Tibial artery (tissue), 4 donors: ENCODE data around the gene BICDL1.

Experiments
- DNase-seq, 2 donors: peaks; one replicate each; pipeline ENCODE4 v3.0.0-alpha.2; 2019
- H3K27ac ChIP-seq, 2 donors: fragments of 200-600 bp; sonication (generic) in 1 of 2; 1 replicate in 1 of 2; 2 replicates in 1 of 2; pipeline ENCODE4 v1.5.1; 2018 to 2019; ENCODE audit warnings: mild to moderate bottlenecking in 1 of 2
- H3K27me3 ChIP-seq, 2 donors: fragments of 200-600 bp; sonication (generic) in 1 of 2; one replicate each; pipeline versions ENCODE4 v1.5.1 to v1.6.0; 2016 to 2019
- H3K36me3 ChIP-seq, 3 donors: fragments of 200-600 bp; sonication (generic) in 2 of 3; one replicate each; pipeline ENCODE4 v1.5.1; 2016 to 2019; ENCODE audit warnings: mild to moderate bottlenecking in 2 of 3
- H3K4me1 ChIP-seq, 4 donors: fragments of 200-600 bp; sonication (generic) in 2 of 4; 1 replicate in 3 of 4; 2 replicates in 1 of 4; pipeline ENCODE4 v1.5.1; 2016 to 2019
- H3K4me3 ChIP-seq, 2 donors: fragments of 200-600 bp; sonication (generic) in 1 of 2; 1 replicate in 1 of 2; 2 replicates in 1 of 2; pipeline ENCODE4 v1.5.1; 2018 to 2019; ENCODE audit warnings: mild to moderate bottlenecking in 2 of 2
- H3K9me3 ChIP-seq, 3 donors: fragments of 200-600 bp; sonication (generic) in 1 of 3; one replicate each; pipeline ENCODE4 v1.5.1; 2016 to 2019
- intact Hi-C: fragments of 100-400 bp; cut with DNase I; formaldehyde crosslinking; loops from one replicate; pipeline ENCODE4 v1.15.0; 2023; ENCODE audit warnings: low total_unique reads
- TF ChIP-seq, protein P1 (sequence below), 2 experiments: fragments of 200-600 bp in 1 of 2; fragments of 450-650 bp in 1 of 2; IDR thresholded peaks; one replicate each; pipeline ENCODE4 v1.5.1; 2017 to 2019; ENCODE audit warnings: antibody characterized with exemption in 2 of 2, mild to moderate bottlenecking in 1 of 2, moderate library complexity in 1 of 2

Gene BICDL1

GRCh38 chr12:120142231-120142877 lies 153.3 kb downstream of the BICDL1 start:
- Histone ChIP-seq H3K4me1 (no peaks in the 10 kb centered on the region), H3K27me3 (no peaks in the 10 kb centered on the region), H3K36me3 (peaks cover 95 to 100% (median 100%) of the 10 kb centered on the region in 3 donors), H3K9me3 (no peaks in the 10 kb centered on the region), H3K4me3 (no peak overlapping the region), H3K27ac (no peak overlapping the region)
- no peak for DNase-seq
- TF ChIP-seq, protein P1, sequence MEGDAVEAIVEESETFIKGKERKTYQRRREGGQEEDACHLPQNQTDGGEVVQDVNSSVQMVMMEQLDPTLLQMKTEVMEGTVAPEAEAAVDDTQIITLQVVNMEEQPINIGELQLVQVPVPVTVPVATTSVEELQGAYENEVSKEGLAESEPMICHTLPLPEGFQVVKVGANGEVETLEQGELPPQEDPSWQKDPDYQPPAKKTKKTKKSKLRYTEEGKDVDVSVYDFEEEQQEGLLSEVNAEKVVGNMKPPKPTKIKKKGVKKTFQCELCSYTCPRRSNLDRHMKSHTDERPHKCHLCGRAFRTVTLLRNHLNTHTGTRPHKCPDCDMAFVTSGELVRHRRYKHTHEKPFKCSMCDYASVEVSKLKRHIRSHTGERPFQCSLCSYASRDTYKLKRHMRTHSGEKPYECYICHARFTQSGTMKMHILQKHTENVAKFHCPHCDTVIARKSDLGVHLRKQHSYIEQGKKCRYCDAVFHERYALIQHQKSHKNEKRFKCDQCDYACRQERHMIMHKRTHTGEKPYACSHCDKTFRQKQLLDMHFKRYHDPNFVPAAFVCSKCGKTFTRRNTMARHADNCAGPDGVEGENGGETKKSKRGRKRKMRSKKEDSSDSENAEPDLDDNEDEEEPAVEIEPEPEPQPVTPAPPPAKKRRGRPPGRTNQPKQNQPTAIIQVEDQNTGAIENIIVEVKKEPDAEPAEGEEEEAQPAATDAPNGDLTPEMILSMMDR (IDR thresholded peaks at IDR 0.05), result no peak
- intact Hi-C loops, result no loop called here
